ENCODE results near the gene REEP1.

DNA sequence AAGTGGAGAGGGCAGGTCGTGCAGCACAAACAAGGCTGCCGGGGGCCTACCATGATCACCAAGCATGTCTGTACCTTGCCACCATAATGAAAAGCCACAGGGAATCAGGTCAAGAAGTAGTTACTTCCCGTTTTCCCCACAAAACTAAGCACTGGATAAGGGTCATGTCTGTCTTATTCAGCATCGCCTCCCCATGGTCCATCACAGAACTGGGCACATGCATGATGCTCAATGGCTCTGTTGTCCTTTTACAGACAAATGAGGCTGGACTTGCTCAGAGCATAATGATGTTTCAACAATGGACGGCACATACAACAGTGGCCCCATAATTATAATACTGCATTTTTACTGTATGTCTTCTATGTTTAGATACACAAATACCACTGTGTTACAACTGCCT is 27.5 kb downstream of the REEP1 start:
- no peak for TF ChIP-seq SIN3A (IDR thresholded peaks at IDR 0.05; ENCODE audit: borderline replicate concordance, insufficient read depth, low read depth, low read length)
- TF ChIP-seq, protein P1, sequence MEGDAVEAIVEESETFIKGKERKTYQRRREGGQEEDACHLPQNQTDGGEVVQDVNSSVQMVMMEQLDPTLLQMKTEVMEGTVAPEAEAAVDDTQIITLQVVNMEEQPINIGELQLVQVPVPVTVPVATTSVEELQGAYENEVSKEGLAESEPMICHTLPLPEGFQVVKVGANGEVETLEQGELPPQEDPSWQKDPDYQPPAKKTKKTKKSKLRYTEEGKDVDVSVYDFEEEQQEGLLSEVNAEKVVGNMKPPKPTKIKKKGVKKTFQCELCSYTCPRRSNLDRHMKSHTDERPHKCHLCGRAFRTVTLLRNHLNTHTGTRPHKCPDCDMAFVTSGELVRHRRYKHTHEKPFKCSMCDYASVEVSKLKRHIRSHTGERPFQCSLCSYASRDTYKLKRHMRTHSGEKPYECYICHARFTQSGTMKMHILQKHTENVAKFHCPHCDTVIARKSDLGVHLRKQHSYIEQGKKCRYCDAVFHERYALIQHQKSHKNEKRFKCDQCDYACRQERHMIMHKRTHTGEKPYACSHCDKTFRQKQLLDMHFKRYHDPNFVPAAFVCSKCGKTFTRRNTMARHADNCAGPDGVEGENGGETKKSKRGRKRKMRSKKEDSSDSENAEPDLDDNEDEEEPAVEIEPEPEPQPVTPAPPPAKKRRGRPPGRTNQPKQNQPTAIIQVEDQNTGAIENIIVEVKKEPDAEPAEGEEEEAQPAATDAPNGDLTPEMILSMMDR (IDR thresholded peaks at IDR 0.05): no peak
- TF ChIP-seq REST (IDR thresholded peaks at IDR 0.05; ENCODE audit: insufficient read depth in 1 of 2, low read depth in 2 of 2, low read length in 1 of 2): no peak
- no peak for TF ChIP-seq POLR2AphosphoS5 (IDR thresholded peaks at IDR 0.05; ENCODE audit: low read depth, low read length)

Measured in Panc1 (cell line).